ENCODE measurements around the gene B3GNT8. TPM values are rescaled to one million over a fixed set of nuclear protein-coding genes. Genes with fewer than 3 reads are reported as not detected.

The B3GNT8 gene
- total RNA-seq, 2 donors from 2014 or later: 3.9 to 4.7 TPM

DNA sequence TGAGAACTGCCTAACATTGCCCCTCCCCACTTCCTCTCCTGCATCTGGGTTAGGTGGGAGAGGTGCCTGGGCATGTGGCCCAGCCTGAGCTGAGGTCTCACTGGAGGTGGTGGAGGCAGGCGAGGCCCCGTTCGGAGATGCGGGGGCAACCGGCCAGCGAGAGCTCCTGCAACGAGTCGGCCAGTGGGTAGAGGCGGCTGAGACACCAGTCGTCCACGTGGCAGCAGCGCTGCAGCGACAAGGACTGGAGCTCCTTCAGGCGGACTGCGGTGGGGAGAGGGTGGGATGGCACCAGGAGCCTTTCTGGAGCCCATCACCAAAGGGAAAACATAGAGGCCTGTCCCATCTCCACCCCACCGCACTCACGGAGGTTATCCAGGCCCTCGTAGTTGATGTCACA, 6.0 kb upstream of the B3GNT8 start:
- peaks cover 36% of the 10 kb centered on the region for H3K36me3 Mint-ChIP-seq (ENCODE audit: low read depth)
- 90 to 97% methylated on average over 11 to 18 of the region's 18 CpGs for WGBS, 2 experiments (ENCODE audit: insufficient coverage in 1 of 2, insufficient read length in 1 of 2)
- H3K4me3 Mint-ChIP-seq: no peak overlapping the region
- TF ChIP-seq, protein P1, sequence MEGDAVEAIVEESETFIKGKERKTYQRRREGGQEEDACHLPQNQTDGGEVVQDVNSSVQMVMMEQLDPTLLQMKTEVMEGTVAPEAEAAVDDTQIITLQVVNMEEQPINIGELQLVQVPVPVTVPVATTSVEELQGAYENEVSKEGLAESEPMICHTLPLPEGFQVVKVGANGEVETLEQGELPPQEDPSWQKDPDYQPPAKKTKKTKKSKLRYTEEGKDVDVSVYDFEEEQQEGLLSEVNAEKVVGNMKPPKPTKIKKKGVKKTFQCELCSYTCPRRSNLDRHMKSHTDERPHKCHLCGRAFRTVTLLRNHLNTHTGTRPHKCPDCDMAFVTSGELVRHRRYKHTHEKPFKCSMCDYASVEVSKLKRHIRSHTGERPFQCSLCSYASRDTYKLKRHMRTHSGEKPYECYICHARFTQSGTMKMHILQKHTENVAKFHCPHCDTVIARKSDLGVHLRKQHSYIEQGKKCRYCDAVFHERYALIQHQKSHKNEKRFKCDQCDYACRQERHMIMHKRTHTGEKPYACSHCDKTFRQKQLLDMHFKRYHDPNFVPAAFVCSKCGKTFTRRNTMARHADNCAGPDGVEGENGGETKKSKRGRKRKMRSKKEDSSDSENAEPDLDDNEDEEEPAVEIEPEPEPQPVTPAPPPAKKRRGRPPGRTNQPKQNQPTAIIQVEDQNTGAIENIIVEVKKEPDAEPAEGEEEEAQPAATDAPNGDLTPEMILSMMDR (conservative IDR thresholded peaks at IDR 0.05): no peak
- Histone ChIP-seq H3K9me3 (ENCODE audit: control insufficient read depth, low read length) (no peaks in the 10 kb centered on the region), H3K4me1 (ENCODE audit: control insufficient read depth, insufficient read depth, low read length) (peaks cover 4% of the 10 kb centered on the region), H3K27ac (ENCODE audit: low read depth, low read length) (no peak overlapping the region), H3K9ac (ENCODE audit: extremely low read depth, low read length, poor library complexity, severe bottlenecking) (no peak overlapping the region), H3K36me3 (ENCODE audit: control insufficient read depth, insufficient read depth, low read length) (peaks cover 33% of the 10 kb centered on the region), H3K27me3 (ENCODE audit: control insufficient read depth, insufficient read depth, low read length, poor library complexity, severe bottlenecking) (no peaks in the 10 kb centered on the region), H3K4me3 (ENCODE audit: low read length) (no peak overlapping the region)
- no peaks in the 10 kb centered on the region for H3K27me3 Mint-ChIP-seq (ENCODE audit: insufficient read depth)
- peaks cover 9% of the 10 kb centered on the region for H3K4me1 Mint-ChIP-seq
- no peaks in the 10 kb centered on the region for H3K9me3 Mint-ChIP-seq
- no peak for DNase-seq
- no peak overlapping the region for H3K27ac Mint-ChIP-seq

GRCh38 chr19:41431426-41432386, 4.5 kb upstream of the B3GNT8 start:
- peaks cover 27% of the 10 kb centered on the region for H3K36me3 Mint-ChIP-seq (ENCODE audit: low read depth)
- peaks cover 16% of the 10 kb centered on the region for H3K4me1 Mint-ChIP-seq
- peaks cover 4% of the 10 kb centered on the region for H3K4me1 ChIP-seq (ENCODE audit: control insufficient read depth, insufficient read depth, low read length)
- H3K27me3 Mint-ChIP-seq (ENCODE audit: insufficient read depth): no peaks in the 10 kb centered on the region
- TF ChIP-seq, protein P1 (conservative IDR thresholded peaks at IDR 0.05): peak; percentile 70
- no peak overlapping the region for H3K4me3 Mint-ChIP-seq
- WGBS, 2 experiments (ENCODE audit: insufficient coverage in 1 of 2, insufficient read length in 1 of 2): 88 to 91% methylated on average over 16 to 23 of the region's 23 CpGs
- no peak overlapping the region for H3K9ac ChIP-seq (ENCODE audit: extremely low read depth, low read length, poor library complexity, severe bottlenecking)
- H3K9me3 ChIP-seq (ENCODE audit: control insufficient read depth, low read length): no peaks in the 10 kb centered on the region
- DNase-seq: peak; percentile 73
- H3K27ac Mint-ChIP-seq: no peak overlapping the region
- no peak overlapping the region for H3K27ac ChIP-seq (ENCODE audit: low read depth, low read length)
- no peaks in the 10 kb centered on the region for H3K9me3 Mint-ChIP-seq
- H3K27me3 ChIP-seq (ENCODE audit: control insufficient read depth, insufficient read depth, low read length, poor library complexity, severe bottlenecking): no peaks in the 10 kb centered on the region
- H3K36me3 ChIP-seq (ENCODE audit: control insufficient read depth, insufficient read depth, low read length): peaks cover 28% of the 10 kb centered on the region
- H3K4me3 ChIP-seq (ENCODE audit: low read length): no peak overlapping the region

DNA sequence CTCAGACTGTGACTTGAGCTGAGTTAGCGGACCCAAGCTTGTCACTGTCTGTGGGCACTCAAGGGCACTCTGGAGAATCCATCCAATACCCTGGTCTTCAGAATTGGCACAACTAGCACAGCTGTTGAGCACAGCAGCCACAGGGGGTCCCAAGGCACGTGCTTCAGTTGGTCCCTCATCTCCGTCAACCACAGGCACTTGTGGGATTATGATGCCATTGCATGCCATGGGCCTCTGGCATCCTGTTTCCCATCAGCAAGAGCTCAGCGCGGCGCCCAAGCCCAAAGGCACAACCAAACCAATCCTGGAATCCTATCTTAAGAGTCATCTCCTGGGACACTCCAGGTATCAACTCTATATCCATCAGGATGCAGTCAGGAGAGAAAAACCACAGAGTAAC, 3.7 kb upstream of the B3GNT8 start:
- no peaks in the 10 kb centered on the region for H3K27me3 Mint-ChIP-seq (ENCODE audit: insufficient read depth)
- Histone ChIP-seq H3K36me3 (ENCODE audit: control insufficient read depth, insufficient read depth, low read length) (peaks cover 28% of the 10 kb centered on the region), H3K4me1 (ENCODE audit: control insufficient read depth, insufficient read depth, low read length) (peaks cover 4% of the 10 kb centered on the region), H3K27me3 (ENCODE audit: control insufficient read depth, insufficient read depth, low read length, poor library complexity, severe bottlenecking) (no peaks in the 10 kb centered on the region), H3K9ac (ENCODE audit: extremely low read depth, low read length, poor library complexity, severe bottlenecking) (no peak overlapping the region), H3K4me3 (ENCODE audit: low read length) (no peak overlapping the region), H3K27ac (ENCODE audit: low read depth, low read length) (no peak overlapping the region), H3K9me3 (ENCODE audit: control insufficient read depth, low read length) (no peaks in the 10 kb centered on the region)
- H3K36me3 Mint-ChIP-seq (ENCODE audit: low read depth): peaks cover 28% of the 10 kb centered on the region
- 86 to 100% methylated on average over 3 to 6 of the region's 6 CpGs for WGBS, 2 experiments (ENCODE audit: insufficient coverage in 1 of 2, insufficient read length in 1 of 2)
- no peak overlapping the region for H3K27ac Mint-ChIP-seq
- no peaks in the 10 kb centered on the region for H3K9me3 Mint-ChIP-seq
- H3K4me3 Mint-ChIP-seq: no peak overlapping the region
- TF ChIP-seq, protein P1 (conservative IDR thresholded peaks at IDR 0.05): no peak
- peaks cover 17% of the 10 kb centered on the region for H3K4me1 Mint-ChIP-seq
- no peak for DNase-seq
